GM21367 (cell line): ENCODE data around the gene CCDC97.
"Not testable (repeated sequence)": the region's sequence is repeated elsewhere in the genome, so short reads cannot be mapped to it uniquely, and the experiment has no call there.

Experiments used
- ATAC-seq: cut with Tn5 transposase; IDR thresholded peaks from one replicate; pipeline ENCODE4 v1.9.1; 2021; ENCODE audit not compliant: unreplicated experiment

CCDC97 gene

GRCh38 chr19:41310033-41310831 is at the start of gene CCDC97:
TSS of gene CCDC97 (plus strand) at chr19:41310172. CDS start at chr19:41310311, 139 bp downstream.
- ATAC-seq = peak; percentile 41

GRCh38 chr19:41261474-41262190 is 48.3 kb upstream of the CCDC97 start:
- no peak for ATAC-seq

GRCh38 chr19:41263042-41263849 is 46.7 kb upstream of the CCDC97 start:
- ATAC-seq = no peak

GRCh38 chr19:41263850-41264580 is 46.0 kb upstream of the CCDC97 start, which contains the start of gene HNRNPUL1:
TSS of gene HNRNPUL1 (plus strand) at chr19:41264372. CDS start at chr19:41264504, 132 bp downstream.
- ATAC-seq = peak; percentile 58

GRCh38 chr19:41264581-41265394 is 45.2 kb upstream of the CCDC97 start:
- no peak for ATAC-seq

- no peak for ATAC-seq
Measured at GRCh38 chr19:41265395-41266153, 44.4 kb upstream of the CCDC97 start.

- ATAC-seq = no peak
Measured at GRCh38 chr19:41269055-41269454, 40.9 kb upstream of the CCDC97 start.

- no peak for ATAC-seq
Measured at GRCh38 chr19:41269571-41269970, 40.4 kb upstream of the CCDC97 start.

GRCh38 chr19:41273076-41273475 is 36.9 kb upstream of the CCDC97 start:
- ATAC-seq = no peak

- ATAC-seq = no peak
Measured at GRCh38 chr19:41274802-41275201, 35.2 kb upstream of the CCDC97 start.

GRCh38 chr19:41276231-41276630 is 33.7 kb upstream of the CCDC97 start:
- ATAC-seq = no peak

- ATAC-seq = no peak
Measured at GRCh38 chr19:41278478-41278877, 31.5 kb upstream of the CCDC97 start.

- no peak for ATAC-seq
Measured at GRCh38 chr19:41288673-41289530, 21.1 kb upstream of the CCDC97 start.

- not testable (repeated sequence) for ATAC-seq
Measured at GRCh38 chr19:41289814-41290213, 20.2 kb upstream of the CCDC97 start.

- ATAC-seq = no peak
Measured at GRCh38 chr19:41294393-41294792, 15.6 kb upstream of the CCDC97 start.

- no peak for ATAC-seq
Measured at GRCh38 chr19:41295499-41295898, 14.5 kb upstream of the CCDC97 start.

- ATAC-seq = no peak
Measured at GRCh38 chr19:41296433-41296871, 13.5 kb upstream of the CCDC97 start.
